Stomach (tissue), 9 donors: ENCODE results near the gene CHTF18. TPM values are rescaled to one million over a fixed set of nuclear protein-coding genes. Genes with fewer than 3 reads are reported as not detected.
"Not testable (repeated sequence)": the region's sequence is repeated elsewhere in the genome, so short reads cannot be mapped to it uniquely, and the experiment has no call there.

Experiments
- DNase-seq, 2 donors: peaks; one replicate each; pipeline versions ENCODE4 v3.0.0 to v3.0.0-alpha.2; 2013 to 2019
- H3K27ac ChIP-seq, 5 donors: fragments of 200-600 bp in 4 of 5; sonication (generic) in 4 of 5; one replicate each; pipeline ENCODE4 v1.5.1; 2013 to 2019; ENCODE audit warnings: mild to moderate bottlenecking in 1 of 5, moderate library complexity in 1 of 5
- H3K27me3 ChIP-seq, 3 donors: fragments of 200-600 bp; sonication (generic); one replicate each; pipeline ENCODE4 v1.5.1; 2017 to 2019; ENCODE audit warnings: mixed run types in 1 of 3
- H3K36me3 ChIP-seq, 4 donors: fragments of 200-600 bp; sonication (generic); 1 replicate in 3 of 4; 2 replicates in 1 of 4; pipeline ENCODE4 v1.5.1; 2016 to 2019
- H3K4me1 ChIP-seq, 4 donors: fragments of 200-600 bp; sonication (generic); one replicate each; pipeline ENCODE4 v1.5.1; 2016 to 2019
- H3K4me3 ChIP-seq, 4 donors: fragments of 200-600 bp; sonication (generic) in 3 of 4; one replicate each; pipeline ENCODE4 v1.5.1; 2016 to 2019; ENCODE audit warnings: mild to moderate bottlenecking in 1 of 4
- H3K9me3 ChIP-seq, 4 donors: fragments of 200-600 bp; sonication (generic); one replicate each; pipeline ENCODE4 v1.5.1; 2016 to 2019
- CTCF ChIP-seq, 7 experiments: fragments of 450-650 bp in 4 of 7; fragments of 200-600 bp in 3 of 7; sonication (generic) in 3 of 7; IDR thresholded peaks; one replicate each; pipeline ENCODE4 v1.5.1; 2016 to 2019; ENCODE audit warnings: antibody characterized with exemption in 7 of 7, control low read depth in 2 of 7, mild to moderate bottlenecking in 1 of 7
- EP300 ChIP-seq: sonication (generic); formaldehyde crosslinking; IDR thresholded peaks from one replicate; pipeline ENCODE4 v1.6.1; 2017; ENCODE audit warnings: antibody characterized with exemption
- POLR2A ChIP-seq, 4 donors: fragments of 450-650 bp; IDR thresholded peaks; one replicate each; pipeline ENCODE4 v1.6.1; 2016; ENCODE audit warnings: antibody characterized with exemption in 4 of 4, control low read depth in 2 of 4, mild to moderate bottlenecking in 1 of 4, moderate library complexity in 1 of 4
- POLR2AphosphoS5 ChIP-seq, 3 donors: sonication (generic); formaldehyde crosslinking; IDR thresholded peaks; one replicate each; pipeline ENCODE4 v1.6.1; 2016; ENCODE audit warnings: antibody characterized with exemption in 3 of 3
- WGBS, 5 donors: extraction: QIAGEN DNeasy Blood & Tissue Kit in 3 of 5; methylation state at CpG; one replicate each; pipeline versions ENCODE4 v1.1.5 to v1.1.7; 2013 to 2018; 5-methylcytosine and 5-hydroxymethylcytosine counted together
- intact Hi-C: fragments of 100-400 bp; cut with DNase I; formaldehyde crosslinking; loops from one replicate; pipeline ENCODE4 v1.15.1; 2023; ENCODE audit warnings: low total_unique reads
- polyA plus RNA-seq, 3 donors: library from polyadenylated mRNA; stranded (reverse); fragments of 200-250 nt; gene quantifications; one replicate each; pipeline ENCODE4 v1.2.3, GENCODE V29; 2013
- total RNA-seq, 5 donors: library from RNA; depleted of rRNA; stranded (reverse); fragments of >200 nt; gene quantifications; one replicate each; pipeline versions ENCODE4 v1.1.0 to v1.2.3, GENCODE V29; 2014 to 2016
- donor health status: healthy with polysubstance abuse.
- donor health status: Bipolar disorder and iron deficiency.
- donor health status: healthy.

Gene CHTF18
- total and polyA plus RNA-seq, 8 donors = 2.9 to 143 (median 21.5) TPM

- TF ChIP-seq EP300 (no peak), POLR2AphosphoS5 (IDR thresholded peaks at IDR 0.05) (no peak), CTCF (IDR thresholded peaks at IDR 0.05) (no peak), POLR2A (IDR thresholded peaks at IDR 0.05) (no peak)
- Histone ChIP-seq H3K36me3 (no peaks in the 10 kb centered on the region), H3K4me1 (peaks cover 0 to 14% (median 0%) of the 10 kb centered on the region in 4 donors), H3K27me3 (peaks cover 0 to 47% (median 0%) of the 10 kb centered on the region in 3 donors), H3K4me3 (no peak overlapping the region), H3K27ac (no peak overlapping the region), H3K9me3 (no peaks in the 10 kb centered on the region)
- 30 to 60% (median 39%) methylated on average over 29 to 39 of the region's 39 CpGs for WGBS, 5 donors
- DNase-seq = peak in 1 of 2 donors; percentile 51
- intact Hi-C loops = no loop called here
These were observed 37.0 kb upstream of the CHTF18 start for GRCh38 chr16:751152-752006.

- H3K9me3 ChIP-seq = no peaks in the 10 kb centered on the region
- peaks cover 0 to 47% (median 0%) of the 10 kb centered on the region in 3 donors for H3K27me3 ChIP-seq
- H3K4me3 ChIP-seq = no peak overlapping the region
- no peak for TF ChIP-seq POLR2A (IDR thresholded peaks at IDR 0.05)
- no peak for TF ChIP-seq POLR2AphosphoS5 (IDR thresholded peaks at IDR 0.05)
- no peak for TF ChIP-seq EP300
- no peak for TF ChIP-seq CTCF (IDR thresholded peaks at IDR 0.05)
- intact Hi-C loops = no loop called here
- no peak for DNase-seq
- 14 to 29% (median 18%) methylated on average over 10 of the region's 10 CpGs for WGBS, 5 donors
- H3K4me1 ChIP-seq = peaks cover 0 to 14% (median 0%) of the 10 kb centered on the region in 4 donors
- H3K27ac ChIP-seq = no peak overlapping the region
- H3K36me3 ChIP-seq = no peaks in the 10 kb centered on the region
These were observed 36.5 kb upstream of the CHTF18 start for GRCh38 chr16:752007-752312.

GRCh38 chr16:754121-754607 is 34.3 kb upstream of the CHTF18 start:
- H3K27ac ChIP-seq, H3K4me3 ChIP-seq, intact Hi-C loops, DNase-seq, H3K9me3 ChIP-seq, H3K36me3 ChIP-seq: not testable (repeated sequence)
- H3K4me1 ChIP-seq = peaks cover 0 to 14% (median under 1%) of the 10 kb centered on the region in 4 donors
- peaks cover 0 to 47% (median 0%) of the 10 kb centered on the region in 3 donors for H3K27me3 ChIP-seq
- 67 to 80% (median 78%) methylated on average over 11 of the region's 11 CpGs for WGBS, 5 donors

DNA sequence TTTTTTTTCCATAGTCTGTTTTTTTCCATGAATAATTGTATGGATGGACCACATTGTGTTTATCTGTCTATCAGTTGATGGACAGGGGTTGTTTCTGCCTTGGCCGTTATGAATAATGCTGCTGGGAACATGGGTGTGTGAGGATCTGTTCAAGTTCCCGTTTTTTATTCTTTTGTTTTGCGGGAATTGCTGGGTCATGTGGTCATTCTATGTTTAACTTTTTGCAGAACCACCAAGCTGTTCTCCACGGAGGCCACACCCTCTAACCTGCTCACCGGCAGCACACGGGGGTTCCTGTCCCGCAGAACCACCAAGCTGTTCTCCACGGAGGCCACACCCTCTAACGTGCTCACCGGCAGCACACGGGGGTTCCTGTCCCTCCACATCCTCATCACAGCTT is 33.8 kb upstream of the CHTF18 start:
- intact Hi-C loops = no loop called here
- H3K27me3 ChIP-seq = peaks cover 0 to 47% (median 0%) of the 10 kb centered on the region in 3 donors

More for the DNA sequence above, 33.8 kb upstream of the CHTF18 start:
- WGBS, 5 donors = 11 to 39% (median 19%) methylated on average over 11 of the region's 11 CpGs
- H3K27ac ChIP-seq = no peak overlapping the region
- no peak overlapping the region for H3K4me3 ChIP-seq
- H3K4me1 ChIP-seq = peaks cover 0 to 17% (median 3%) of the 10 kb centered on the region in 4 donors
- DNase-seq = no peak
- no peaks in the 10 kb centered on the region for H3K9me3 ChIP-seq
- no peaks in the 10 kb centered on the region for H3K36me3 ChIP-seq
- TF ChIP-seq CTCF (IDR thresholded peaks at IDR 0.05) (no peak), POLR2A (IDR thresholded peaks at IDR 0.05) (no peak)
